A549 treated with AZD9567 at 1 μM for 4 hours (cell line): ENCODE measurements around the gene PPP1R17. TPM values are rescaled to one million over a fixed set of nuclear protein-coding genes. Genes with fewer than 3 reads are reported as not detected.

Source experiments
- total RNA-seq: library from RNA; stranded (reverse); fragments of 200-300 nt; extraction: Qiagen RNA extraction; gene quantifications from 5 replicates; pipeline ENCODE4 v1.2.3, GENCODE V29; 2022; ENCODE audit not compliant: insufficient read depth

Gene PPP1R17
- not detected in 5 replicates for total RNA-seq

GRCh38 chr7:31687024-31687748, at the start of gene PPP1R17:
TSS of gene PPP1R17 (plus strand) at chr7:31687215. CDS start at chr7:31692442, 5,227 bp downstream.

Other genes starting within 250 kb of the PPP1R17 start
- not detected in 5 replicates for gene ITPRID1, start 173.1 kb upstream of the PPP1R17 start, total RNA-seq